Measurements from ENCODE around the gene LDB3.

The LDB3 gene

GRCh38 chr10:86677374-86677773 lies 9.1 kb downstream of the LDB3 start:
- no peak overlapping the region for H3K4me3 ChIP-seq (ENCODE audit: low read length)
- TF ChIP-seq CTCF (IDR thresholded peaks at IDR 0.05; ENCODE audit: insufficient read depth, low read depth, low read length, missing control alignments), result no peak
- DNase-seq (ENCODE audit: low read depth), result no peak

- no peak for TF ChIP-seq CTCF (IDR thresholded peaks at IDR 0.05; ENCODE audit: insufficient read depth, low read depth, low read length, missing control alignments)
- no peak overlapping the region for H3K4me3 ChIP-seq (ENCODE audit: low read length)
- DNase-seq (ENCODE audit: low read depth), result no peak
Measured at GRCh38 chr10:86678999-86679792, 10.9 kb downstream of the LDB3 start.

GRCh38 chr10:86681047-86681446 lies 12.7 kb downstream of the LDB3 start:
- no peak for DNase-seq (ENCODE audit: low read depth)
- no peak for TF ChIP-seq CTCF (IDR thresholded peaks at IDR 0.05; ENCODE audit: insufficient read depth, low read depth, low read length, missing control alignments)
- H3K4me3 ChIP-seq (ENCODE audit: low read length), result no peak overlapping the region

- TF ChIP-seq CTCF (IDR thresholded peaks at IDR 0.05; ENCODE audit: insufficient read depth, low read depth, low read length, missing control alignments), result no peak
- no peak overlapping the region for H3K4me3 ChIP-seq (ENCODE audit: low read length)
- DNase-seq (ENCODE audit: low read depth), result no peak
Measured at GRCh38 chr10:86681722-86682386, 13.5 kb downstream of the LDB3 start.

GRCh38 chr10:86682675-86683074 lies 14.4 kb downstream of the LDB3 start:
- H3K4me3 ChIP-seq (ENCODE audit: low read length), result no peak overlapping the region
- no peak for DNase-seq (ENCODE audit: low read depth)
- TF ChIP-seq CTCF (IDR thresholded peaks at IDR 0.05; ENCODE audit: insufficient read depth, low read depth, low read length, missing control alignments), result no peak

- TF ChIP-seq CTCF (IDR thresholded peaks at IDR 0.05; ENCODE audit: insufficient read depth, low read depth, low read length, missing control alignments), result peak; percentile 10
- no peak overlapping the region for H3K4me3 ChIP-seq (ENCODE audit: low read length)
- no peak for DNase-seq (ENCODE audit: low read depth)
Measured at GRCh38 chr10:86684331-86685097, 16.2 kb downstream of the LDB3 start.
